Inflammatory macrophage (primary cell): ENCODE measurements around the gene APLP1.
A peak's percentile ranks its signal among the peaks of the same experiment; 100 is the strongest.
"Not testable (repeated sequence)": the region's sequence is repeated elsewhere in the genome, so short reads cannot be mapped to it uniquely, and the experiment has no call there.

Experiments
- DNase-seq, 2 donors: peaks; one replicate each; pipeline ENCODE4 v3.0.0-alpha.2; 2020 to 2022
- total RNA-seq, 18 experiments: gene quantifications; one replicate each; lab custom pipeline; 2026; ENCODE audit warnings: mixed read lengths in 6 of 18, inconsistent platforms in 2 of 18; lab: John Stamatoyannopoulos, UW

Gene APLP1
- total RNA-seq = 0.05 to 2.0 (median 0.08) reads per million in 18 experiments

DNA sequence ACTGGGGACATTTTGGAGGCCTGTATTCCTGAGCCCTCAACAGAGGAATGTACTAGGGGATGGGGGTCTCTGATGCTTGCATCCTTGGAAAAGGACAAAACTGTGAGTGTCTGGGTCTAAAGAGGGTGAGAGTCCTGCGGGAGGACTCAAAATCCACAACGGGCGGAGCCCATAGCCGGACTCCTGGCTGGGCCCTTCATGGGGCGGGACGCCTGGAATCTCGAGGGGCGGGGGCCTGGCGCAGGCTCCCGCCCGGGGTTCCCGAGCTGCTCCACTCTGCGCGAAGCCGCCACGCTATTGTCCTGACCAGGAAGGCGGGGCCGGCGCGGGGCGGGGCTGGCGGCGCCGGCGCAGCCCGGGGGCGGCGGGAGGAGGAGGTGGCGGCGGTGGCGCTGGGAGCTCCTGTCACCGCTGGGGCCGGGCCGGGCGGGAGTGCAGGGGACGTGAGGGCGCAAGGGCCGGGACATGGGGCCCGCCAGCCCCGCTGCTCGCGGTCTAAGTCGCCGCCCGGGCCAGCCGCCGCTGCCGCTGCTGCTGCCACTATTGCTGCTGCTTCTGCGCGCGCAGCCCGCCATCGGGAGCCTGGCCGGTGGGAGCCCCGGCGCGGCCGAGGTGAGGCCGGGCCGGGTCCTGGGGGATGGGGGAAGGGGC lies at the start of gene APLP1:
APLP1 (plus strand) TSS at position 403 of the 651 bp plus-strand sequence; CDS start at position 466, 63 bp downstream.
- peak; percentile 25 to 58 for DNase-seq

DNA sequence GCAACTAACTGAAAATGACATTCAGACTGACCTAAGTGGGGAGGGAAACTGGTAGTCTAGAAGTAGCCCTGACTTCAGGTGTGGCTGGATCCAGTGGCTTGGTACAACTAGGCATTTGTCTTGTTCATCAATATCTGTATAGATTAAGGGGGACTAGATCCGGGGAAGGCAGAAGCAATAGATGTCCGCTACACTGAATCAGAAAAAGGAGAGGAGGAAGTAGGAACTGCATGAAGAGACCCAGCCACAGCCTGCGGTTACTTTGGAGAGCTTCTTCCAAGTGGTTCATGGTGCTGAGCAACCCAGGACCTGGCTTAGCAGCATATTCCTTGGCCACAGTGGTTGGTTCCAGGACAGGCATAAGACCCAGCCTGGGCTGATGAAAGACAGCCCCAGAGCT lies 45.8 kb upstream of the APLP1 start:
- DNase-seq = no peak

DNA sequence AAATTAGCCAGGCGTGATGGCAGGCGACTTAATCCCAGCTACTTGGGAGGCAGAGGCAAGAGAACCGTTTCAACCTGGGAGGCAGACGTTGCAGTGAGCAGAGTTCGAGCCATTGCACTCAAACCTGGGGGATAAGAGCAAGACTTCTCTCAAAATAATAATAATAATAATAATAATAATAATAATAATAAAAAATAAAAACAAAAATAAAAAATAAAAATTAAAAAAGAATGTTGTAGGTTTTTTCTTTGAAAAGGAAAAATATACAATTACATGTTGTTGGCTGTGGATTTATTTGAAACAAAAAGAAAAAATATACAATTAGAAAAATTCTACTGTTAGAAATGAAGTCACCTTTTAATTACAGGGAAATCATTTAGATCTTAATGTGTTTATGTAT lies 44.2 kb upstream of the APLP1 start:
- no peak for DNase-seq

DNA sequence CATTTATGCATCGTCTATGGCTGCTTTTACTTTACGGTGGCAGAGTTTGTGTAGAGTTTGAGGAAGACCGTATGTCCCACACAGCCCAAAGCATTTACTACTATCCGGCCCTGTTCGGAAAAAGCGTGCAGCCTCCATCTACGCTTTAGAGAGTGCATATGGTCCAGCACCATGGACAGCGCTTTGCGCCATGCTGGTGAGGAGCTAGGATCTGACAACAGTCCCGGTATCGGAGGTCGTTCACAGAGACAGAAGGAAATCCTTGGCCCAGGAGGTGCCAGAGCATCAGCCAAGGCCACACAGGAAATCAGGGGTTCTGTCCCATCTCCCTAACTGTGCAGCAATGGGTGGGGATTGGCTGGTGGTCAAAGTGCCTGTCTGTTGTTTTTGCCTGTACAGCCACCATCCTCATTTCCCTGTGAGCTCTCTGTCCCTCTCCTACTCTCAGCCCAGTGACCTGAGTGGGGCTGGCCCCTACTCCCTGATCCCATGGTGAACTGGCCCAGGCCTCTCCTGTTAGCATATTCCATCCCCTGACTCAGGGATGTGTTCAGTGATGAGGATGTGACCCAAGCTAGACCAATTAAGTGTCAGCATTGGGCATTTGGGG lies 39.6 kb upstream of the APLP1 start:
- peak; percentile 26 to 57 for DNase-seq

DNA sequence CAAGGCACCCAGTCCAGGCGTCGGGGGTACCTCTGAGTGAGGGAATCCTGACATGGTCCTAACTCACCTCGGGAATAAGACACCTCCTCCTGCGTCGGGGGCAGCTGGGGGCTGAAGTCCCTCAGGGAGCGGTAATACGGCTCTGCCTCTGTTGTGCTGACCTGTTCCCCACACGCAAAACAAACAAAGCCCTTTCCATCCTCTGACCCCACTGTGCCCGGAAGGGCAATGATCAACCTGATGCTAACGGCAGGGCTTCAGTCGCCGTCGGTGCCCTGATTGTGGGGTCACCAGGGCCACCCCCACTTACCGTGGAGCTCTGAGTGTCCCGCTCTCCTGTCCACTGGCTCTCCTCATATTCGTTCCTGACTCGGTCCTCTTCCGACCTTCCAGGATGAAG lies 37.4 kb upstream of the APLP1 start:
- no peak for DNase-seq

DNA sequence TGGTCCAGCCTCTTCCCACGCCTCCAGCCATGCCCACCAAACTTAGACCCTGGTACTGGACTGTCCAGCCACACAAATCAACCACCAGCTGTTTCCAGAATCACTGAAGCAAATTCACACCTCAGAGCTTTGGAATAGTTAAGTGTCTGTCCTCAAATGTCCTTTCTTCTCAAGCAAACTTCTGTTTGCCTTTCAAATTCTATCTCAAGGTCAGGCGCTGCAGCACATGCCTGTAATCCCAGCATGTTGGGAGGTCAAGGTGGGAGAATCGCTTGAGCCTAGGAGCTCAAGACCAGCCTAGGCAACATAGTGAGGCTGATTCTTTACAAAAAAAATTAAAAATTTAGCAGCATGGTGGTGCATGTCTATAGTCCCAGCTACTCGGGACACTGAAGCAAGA lies 36.3 kb upstream of the APLP1 start:
- no peak for DNase-seq

DNA sequence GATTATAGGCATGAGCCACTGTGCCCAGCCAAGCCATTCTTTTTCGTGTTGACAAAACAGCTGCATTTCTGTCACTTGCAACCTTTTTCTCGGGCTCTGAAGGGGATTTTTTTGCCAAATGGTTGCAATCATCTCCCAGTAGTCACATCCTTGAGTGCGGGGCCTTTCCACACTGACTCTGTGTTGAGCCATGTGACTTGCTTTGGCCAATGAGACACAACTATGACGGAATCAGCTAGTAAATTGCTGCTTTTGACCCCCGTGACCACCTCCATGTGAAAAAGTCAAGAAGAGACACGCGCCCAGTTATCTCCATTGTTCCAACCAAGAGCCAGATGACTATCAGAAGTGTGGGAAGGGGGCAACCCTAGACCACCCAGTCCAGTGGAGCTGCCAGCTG lies 34.4 kb upstream of the APLP1 start:
- DNase-seq = no peak

DNA sequence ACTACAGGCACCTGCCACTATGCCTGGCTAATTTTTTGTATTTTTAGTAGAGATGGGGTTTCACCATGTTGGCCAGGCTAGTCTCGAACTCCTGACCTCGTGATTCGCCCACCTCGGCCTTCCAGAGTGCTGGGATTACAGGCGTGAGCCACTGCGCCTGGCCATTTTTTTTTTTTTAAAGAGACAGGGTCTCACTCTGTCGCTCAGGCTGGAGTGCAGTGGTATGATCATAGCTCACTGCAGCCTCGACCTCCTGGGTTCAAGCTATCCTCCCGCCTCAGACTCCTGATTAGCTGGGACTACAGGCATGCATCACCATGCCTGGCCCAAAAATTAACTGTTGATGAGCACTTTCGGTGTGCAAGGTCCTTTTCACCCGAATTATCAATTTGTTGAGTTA lies 32.3 kb upstream of the APLP1 start:
- not testable (repeated sequence) for DNase-seq

DNA sequence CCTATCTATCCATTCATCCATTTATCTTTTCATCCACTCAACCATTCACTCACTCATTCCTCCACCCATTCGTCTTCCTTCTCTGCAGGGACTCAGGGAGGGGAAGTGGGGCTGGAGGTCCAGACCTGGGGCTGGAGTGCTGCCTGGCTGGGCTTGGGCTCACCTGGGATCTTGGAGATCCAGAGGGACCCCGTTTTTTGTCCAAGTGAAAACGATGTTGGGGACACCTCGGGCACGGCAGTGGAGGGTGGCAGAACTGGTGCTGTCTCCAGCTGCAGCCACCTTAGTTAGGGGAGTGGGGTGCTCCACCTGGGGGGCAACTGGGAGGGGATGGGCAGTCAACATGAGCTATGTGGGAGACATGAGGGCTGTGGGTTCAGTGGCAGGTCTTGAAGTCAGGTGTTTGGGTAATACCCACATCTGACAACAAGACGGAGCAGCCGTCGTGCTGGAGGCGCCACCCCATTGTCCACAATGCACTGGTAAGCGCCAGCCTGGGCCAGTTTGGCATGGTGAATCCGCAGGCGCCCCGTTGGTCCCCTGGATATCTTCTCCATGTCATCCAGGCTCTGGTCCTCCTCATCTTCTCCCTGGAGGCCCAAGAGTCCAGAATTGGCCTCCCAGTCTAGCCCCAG lies 26.3 kb upstream of the APLP1 start:
- no peak for DNase-seq

DNA sequence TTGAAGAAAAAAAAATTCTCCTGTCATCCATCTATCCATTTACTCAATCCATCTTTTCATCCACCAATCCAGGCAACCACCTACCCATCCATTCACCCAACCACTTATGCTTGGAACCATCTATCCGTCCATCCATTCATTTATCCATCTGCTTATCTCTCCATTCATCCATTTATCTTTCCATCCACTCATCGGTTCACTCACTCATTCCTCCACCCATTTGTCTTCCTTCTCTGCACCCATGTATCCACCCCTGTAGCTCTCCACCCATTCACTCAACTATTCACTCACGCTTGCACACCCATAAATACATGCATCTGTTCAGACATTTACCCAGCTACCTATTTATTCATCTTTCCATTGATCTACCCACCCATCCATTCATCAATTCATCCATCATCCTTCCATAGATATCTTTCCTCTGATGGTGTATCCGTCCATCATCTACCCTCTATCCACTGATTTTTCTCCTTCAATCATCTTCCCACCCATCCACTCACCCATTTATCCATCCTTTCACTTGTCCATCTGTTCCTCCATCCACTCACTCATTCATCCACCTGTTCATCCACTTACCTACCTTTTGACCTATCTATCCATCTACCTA lies 25.6 kb upstream of the APLP1 start:
- no peak for DNase-seq

DNA sequence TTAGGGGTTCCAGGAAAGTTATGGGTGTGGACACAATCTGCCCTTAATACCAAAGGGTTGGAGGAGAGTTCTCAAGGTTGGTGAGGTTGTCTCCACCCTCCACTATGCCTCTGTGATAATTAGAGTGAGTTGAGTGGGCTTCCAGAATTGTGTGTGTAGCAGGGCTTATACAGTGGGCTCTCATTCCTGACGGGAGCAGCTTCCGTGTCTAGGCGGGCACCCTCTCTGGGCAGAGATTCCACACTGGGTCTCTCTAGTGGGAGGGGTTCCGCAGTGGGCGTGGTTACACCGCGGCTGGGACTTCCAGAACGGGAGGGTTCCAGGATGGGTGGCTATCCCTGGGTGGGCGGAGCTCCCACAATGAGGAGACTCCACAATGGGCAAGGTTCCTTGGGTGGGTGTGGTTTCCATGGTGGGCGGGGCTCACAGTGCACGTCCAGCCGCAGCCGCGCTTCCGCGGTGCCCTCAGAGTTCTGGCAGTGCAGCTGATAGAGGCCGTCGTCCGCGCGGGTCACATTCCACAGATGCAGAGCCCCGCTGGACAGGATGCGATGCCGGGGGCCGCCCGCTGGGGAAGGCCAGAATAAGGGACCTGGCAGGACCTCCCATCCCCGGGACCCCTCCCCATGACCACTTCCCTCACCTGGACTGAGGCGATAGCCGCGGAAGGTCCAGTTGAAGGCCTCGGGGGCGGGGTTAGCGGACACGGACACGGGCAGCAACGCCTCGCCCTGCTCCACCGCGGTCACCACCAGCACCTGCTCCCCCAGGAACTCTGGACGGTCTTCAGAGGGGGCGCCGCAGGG lies 24.5 kb upstream of the APLP1 start:
- DNase-seq = peak; percentile 4 to 6

DNA sequence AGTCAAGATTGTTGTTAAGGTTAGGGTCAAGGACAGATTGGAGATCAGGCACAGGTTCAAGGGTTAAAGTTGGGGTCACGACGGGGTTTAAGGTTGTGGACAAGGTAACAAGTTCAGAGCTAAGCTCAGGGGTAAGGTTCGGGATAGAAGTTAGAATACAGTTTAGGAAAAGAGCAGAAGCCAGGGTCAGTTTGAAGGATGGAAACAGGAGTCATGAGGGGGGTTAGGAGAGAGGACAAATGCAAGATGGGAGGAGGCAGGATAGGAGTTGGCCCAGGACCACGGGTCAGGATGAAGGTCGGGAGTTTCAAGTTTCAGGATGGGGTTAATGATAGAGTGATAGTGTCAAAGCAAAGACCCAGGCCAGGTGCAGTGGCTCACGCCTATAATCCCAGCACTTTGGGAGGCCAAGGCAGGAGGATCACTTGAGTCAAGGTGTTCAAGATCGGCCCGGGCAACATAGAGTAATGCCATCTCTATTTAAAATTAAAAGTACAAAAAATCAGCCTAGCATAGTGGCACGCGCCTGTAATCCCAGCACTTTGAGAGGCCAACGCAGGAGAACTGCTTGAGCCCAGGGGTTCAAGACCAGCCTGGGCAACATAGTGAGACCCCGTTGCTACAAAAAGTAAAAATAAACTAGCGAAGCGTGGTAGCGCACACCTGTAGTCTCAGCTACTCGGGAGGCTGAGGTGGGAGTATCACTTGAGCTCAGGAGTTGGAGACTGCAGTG lies 23.7 kb upstream of the APLP1 start:
- no peak for DNase-seq

DNA sequence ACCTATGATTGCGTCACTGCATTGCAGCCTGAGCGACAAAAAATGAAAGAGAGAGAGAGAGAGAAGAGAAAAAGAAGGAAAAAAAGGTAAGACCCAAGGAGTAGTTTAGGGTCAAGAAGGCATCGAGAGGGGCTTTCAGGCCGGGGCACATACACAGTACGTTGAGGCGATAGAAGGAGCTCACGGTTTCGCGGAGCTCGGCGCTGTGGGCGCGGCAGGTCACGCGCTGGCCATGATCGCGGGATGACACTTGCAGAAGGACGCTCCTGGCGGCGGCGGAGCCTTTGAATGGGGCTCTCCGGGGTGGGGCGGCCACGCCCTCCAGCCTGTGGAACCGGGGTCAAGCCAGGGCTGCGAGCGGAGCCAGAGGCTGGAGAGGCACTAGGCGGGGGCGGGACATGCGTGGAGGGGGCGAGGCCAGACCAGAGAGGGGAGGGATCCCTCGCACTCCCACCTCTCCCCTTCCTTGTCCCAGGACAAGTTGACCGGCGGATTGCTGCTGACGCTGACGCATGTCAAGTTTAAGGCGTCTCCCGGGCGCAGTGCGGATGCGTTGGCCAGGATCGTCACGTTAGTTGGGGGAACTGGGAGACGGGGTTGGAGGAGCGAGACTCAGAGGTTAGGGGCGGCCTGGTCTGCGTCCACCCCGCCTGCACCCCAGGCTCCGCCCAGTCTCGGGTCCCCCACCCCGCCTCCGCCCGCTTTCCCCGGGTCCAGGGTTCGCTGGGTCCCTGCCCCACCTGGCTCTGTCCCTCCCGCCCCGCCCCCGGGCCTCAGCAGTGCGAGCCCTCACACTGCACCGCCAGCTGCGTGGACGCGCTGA lies 22.9 kb upstream of the APLP1 start:
- DNase-seq = peak in 1 of 2 donors; percentile 19

DNA sequence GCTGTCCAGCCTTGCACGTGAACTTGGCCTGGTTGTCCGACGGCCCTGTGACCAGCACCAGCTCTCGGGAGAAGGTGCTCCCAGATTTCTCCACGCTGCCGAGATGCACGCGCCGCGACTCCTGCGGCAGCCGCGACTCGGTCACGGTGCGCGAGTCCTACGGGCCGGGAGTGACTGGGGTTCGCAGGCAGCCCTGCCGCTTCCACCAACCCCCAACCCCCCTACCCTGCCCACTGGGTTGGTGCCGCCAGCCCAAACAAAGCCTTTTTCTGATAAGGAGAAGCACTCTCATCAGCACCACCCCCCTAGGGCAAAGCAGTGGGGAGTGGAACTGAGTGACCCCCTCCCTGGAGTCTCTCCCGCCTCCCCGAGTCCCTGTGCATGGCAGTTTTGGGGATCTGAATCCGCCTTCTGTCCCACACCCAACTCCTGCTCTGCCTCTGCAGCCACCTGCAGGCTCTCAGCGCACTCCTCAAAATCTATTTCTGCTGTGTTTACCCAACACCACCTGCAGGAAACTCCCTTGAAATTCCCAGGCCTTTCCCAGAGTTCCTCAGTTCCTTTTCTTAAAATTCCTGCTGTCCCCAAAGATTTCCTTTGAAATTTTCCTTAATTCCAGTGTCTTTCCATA lies 22.2 kb upstream of the APLP1 start:
- DNase-seq = no peak

DNA sequence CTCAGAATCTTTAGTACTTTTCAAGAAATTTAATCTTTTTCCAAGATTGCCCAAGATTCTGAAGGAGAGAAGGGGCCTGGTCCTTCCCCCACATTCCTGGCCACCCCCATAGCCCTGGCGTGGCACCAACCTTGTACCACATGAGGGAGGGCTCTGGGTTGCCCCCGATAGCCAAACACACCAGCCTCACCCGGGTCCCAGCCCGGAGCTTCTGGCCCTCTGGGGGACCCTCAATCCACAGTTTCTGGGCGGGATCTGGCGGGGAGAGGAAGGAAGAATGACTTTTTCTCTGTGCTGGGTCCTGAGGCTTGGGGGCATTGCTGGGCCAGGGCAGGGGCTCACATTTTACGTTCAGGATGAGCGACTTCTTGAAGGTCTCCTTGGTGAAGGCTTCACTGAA lies 20.5 kb upstream of the APLP1 start:
- DNase-seq = no peak

DNA sequence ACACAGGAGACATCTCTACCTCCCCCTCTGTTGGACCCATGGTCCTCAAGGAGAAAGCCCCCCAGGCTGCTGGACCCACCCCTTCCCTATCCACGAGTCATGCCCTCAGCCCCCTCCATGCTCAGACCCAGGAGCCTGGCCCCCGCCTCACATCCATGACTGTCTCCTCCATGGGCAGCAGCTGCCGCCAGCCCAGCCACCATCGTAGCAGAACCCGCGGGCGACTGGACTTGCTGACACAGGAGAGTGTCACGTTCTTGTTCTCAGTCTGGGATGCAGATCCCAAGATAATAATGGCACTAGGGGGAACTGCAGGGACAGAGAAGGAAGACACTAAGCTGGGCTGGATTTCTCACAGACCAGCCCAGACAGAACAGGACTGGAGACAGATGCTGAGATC lies 19.9 kb upstream of the APLP1 start:
- DNase-seq = no peak

DNA sequence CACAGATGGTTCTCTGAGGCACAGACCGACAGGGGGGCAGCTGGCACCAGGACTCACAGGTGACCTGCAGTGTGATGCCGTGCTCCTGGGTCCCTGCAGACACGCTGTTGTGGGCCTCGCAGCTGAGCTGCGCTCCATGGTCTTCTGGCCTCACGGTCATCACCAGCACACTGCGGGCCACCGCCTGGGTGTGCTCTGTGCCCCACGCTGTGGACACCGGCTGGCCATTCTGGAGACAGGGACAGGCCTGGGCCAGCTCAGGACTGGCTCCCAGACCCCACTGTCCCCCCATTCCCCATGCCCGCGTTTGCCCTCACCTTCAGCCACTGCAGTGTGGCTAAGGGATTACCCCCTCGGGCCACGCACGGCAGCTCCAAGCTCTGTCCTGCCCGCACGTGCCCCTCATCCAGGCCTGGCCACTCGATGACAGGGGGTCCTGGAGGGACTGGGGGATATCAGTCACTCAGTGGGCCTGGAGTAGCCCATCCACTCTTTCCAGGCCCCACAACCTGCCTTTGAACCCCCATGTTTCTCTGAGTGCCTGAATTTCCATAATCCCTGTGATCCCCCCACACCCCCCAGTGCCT lies 19.4 kb upstream of the APLP1 start:
- no peak for DNase-seq

DNA sequence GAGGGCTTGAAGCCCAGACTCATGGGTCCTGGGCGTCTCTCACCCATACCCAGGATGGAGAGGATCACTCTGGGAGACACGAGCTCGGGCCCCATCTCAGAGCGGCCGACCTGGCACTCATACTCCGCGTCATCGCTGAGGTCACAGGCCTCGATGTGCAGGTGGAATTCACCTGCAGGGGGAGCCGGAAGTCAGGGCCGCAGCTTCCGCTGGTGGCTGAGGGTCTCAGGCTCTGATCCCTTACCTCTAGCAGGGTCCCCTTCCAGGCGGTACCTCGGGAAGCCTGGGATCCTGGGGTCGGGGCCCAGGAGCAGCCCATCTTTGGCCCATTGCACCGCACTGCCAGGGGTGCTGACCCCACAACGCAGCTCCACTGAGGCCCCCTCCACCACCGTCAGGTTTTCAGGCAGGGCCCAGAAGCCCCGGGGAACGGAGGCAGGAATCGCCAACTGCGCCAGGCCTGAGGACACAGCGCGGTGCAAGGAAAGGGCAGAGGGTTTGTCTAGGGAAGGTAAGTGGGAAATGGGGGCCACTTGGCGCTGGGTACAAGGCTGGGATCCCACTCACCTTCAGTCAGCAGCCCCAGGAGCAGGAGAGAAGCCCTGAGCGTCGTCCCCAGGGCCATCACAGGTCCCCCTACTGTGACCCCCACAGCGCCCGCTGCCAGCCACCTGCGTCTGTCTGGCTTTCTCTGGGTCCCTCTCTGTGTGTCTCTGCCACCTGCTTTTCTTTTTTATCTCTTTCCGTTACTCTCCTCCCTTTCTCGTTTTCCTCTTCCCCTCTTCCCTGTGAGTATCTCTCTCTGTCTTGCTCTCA lies 17.0 kb upstream of the APLP1 start:
- DNase-seq = no peak

DNA sequence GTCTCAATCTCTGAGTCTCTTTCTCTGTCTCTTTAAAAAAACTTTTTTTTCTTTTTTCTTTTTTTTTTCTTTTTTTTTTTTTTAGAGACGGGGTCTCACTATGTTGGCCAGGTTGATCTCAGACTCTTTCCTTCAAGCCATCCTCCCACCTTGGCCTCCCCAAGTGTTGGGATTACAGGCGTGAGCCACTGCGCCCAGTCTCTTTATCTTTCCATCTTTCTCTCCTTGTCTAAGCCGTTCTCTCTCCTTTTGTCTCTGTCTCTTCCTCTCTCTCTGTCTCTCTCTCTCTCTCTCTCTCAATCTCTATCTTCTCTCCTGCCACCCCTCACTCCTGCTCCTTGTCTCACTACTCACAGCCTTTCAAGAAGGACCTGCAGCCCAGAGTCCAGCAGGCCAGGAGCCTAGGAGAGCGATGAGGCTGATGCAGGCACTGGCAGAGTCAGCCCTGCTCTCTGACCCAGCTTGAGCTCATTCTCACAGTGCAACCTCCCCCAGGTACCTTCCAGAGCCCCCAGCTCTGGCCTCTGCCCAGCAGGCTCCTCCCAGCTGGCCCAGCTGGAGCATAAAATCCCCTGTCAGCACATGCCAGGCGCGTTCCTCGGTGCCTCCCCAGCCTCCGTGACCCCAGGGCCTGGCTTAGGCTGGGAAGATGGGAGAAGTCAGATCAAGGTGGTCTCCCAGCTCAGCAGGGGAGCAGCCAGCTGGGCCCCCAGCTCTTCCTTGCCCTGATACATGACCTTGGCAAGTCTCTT lies 16.2 kb upstream of the APLP1 start, which contains the start of gene NPHS1:
NPHS1 (minus strand) TSS at position 476 of the 752 bp plus-strand sequence. CDS start 667 bp downstream, outside the sequence.
- DNase-seq = no peak
